Peyer's patch (tissue), 4 donors: ENCODE data around the gene C4orf17.

ENCODE experiments used
- CTCF ChIP-seq, 6 experiments: fragments of 450-650 bp in 4 of 6; fragments of 200-600 bp in 2 of 6; sonication (generic) in 1 of 6; IDR thresholded peaks; one replicate each; pipeline ENCODE4 v1.5.1; 2017 to 2019; ENCODE audit warnings: antibody characterized with exemption in 6 of 6, mild to moderate bottlenecking in 3 of 6, moderate library complexity in 1 of 6
- POLR2A ChIP-seq, 2 donors: fragments of 450-650 bp; IDR thresholded peaks; one replicate each; pipeline ENCODE4 v1.5.1; 2017; ENCODE audit warnings: antibody characterized with exemption in 2 of 2, mild to moderate bottlenecking in 2 of 2, moderate library complexity in 2 of 2

GRCh38 chr4:99529956-99530355 lies 19.1 kb downstream of the C4orf17 start:
- TF ChIP-seq CTCF (IDR thresholded peaks at IDR 0.05) (no peak), POLR2A (IDR thresholded peaks at IDR 0.05) (no peak)
